ENCODE results near the gene NUP188. TPM values are rescaled to one million over a fixed set of nuclear protein-coding genes. Genes with fewer than 3 reads are reported as not detected.

Gene NUP188
- total and polyA plus RNA-seq, 2 of the 13 experiments (the other 11 are each of a cell fraction or from before 2014, with no cell fraction given): 28.0 to 38.5 TPM

DNA sequence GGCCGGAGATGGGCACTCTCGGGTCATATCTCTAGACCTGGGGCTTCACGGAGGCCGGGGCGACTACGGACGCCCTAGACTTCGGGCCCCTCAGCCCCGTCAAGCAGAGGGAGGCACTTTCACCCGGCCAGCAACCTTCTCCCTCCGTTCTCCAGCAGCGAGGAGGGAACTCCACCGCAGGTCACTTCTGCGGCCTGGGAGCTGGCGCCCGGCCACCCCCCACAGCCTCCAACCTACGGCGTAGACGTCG is 297 bp upstream of the NUP188 start (continued):
- TF ChIP-seq CSRNP1 (CRISPR knock-in tag; IDR thresholded peaks at IDR 0.05) (0 out of 2 replicates have a peak, but pooled peaks have one; percentile 20), HNRNPL (IDR thresholded peaks at IDR 0.05; ENCODE audit: low read depth, low read length) (peak; percentile 57; the same call in 1 of the 2 replicates), ZFX (CRISPR knock-in tag; IDR thresholded peaks at IDR 0.05; ENCODE audit: low read depth) (peak; percentile 83; the same call in 1 of the 2 replicates), BRD4 (CRISPR knock-in tag; IDR thresholded peaks at IDR 0.05) (peak; percentile 56; the same call in 1 of the 2 replicates), ZFP62 (CRISPR knock-in tag; IDR thresholded peaks at IDR 0.05) (no peak), ZNF580 (CRISPR knock-in tag; IDR thresholded peaks at IDR 0.05; ENCODE audit: borderline replicate concordance, low read depth) (no peak; the same call in 1 of the 2 replicates), TCF12 (IDR thresholded peaks at IDR 0.05) (no peak), TCF12 (CRISPR knock-in tag; IDR thresholded peaks at IDR 0.05) (peak; percentile 34; the same call in 1 of the 2 replicates), NRL (CRISPR knock-in tag; IDR thresholded peaks at IDR 0.05; ENCODE audit: borderline replicate concordance) (0 out of 2 replicates have a peak, but pooled peaks have one; percentile 50), ZNF235 (CRISPR knock-in tag; IDR thresholded peaks at IDR 0.05; ENCODE audit: borderline replicate concordance) (peak; percentile 87; the same call in 1 of the 2 replicates), EEA1 (CRISPR knock-in tag; IDR thresholded peaks at IDR 0.05; ENCODE audit: borderline replicate concordance) (0 out of 2 replicates have a peak, but pooled peaks have one; percentile 22)
- TF ChIP-seq, protein P1, sequence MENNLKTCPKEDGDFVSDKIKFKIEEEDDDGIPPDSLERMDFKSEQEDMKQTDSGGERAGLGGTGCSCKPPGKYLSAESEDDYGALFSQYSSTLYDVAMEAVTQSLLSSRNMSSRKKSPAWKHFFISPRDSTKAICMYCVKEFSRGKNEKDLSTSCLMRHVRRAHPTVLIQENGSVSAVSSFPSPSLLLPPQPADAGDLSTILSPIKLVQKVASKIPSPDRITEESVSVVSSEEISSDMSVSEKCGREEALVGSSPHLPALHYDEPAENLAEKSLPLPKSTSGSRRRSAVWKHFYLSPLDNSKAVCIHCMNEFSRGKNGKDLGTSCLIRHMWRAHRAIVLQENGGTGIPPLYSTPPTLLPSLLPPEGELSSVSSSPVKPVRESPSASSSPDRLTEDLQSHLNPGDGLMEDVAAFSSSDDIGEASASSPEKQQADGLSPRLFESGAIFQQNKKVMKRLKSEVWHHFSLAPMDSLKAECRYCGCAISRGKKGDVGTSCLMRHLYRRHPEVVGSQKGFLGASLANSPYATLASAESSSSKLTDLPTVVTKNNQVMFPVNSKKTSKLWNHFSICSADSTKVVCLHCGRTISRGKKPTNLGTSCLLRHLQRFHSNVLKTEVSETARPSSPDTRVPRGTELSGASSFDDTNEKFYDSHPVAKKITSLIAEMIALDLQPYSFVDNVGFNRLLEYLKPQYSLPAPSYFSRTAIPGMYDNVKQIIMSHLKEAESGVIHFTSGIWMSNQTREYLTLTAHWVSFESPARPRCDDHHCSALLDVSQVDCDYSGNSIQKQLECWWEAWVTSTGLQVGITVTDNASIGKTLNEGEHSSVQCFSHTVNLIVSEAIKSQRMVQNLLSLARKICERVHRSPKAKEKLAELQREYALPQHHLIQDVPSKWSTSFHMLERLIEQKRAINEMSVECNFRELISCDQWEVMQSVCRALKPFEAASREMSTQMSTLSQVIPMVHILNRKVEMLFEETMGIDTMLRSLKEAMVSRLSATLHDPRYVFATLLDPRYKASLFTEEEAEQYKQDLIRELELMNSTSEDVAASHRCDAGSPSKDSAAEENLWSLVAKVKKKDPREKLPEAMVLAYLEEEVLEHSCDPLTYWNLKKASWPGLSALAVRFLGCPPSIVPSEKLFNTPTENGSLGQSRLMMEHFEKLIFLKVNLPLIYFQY (CRISPR knock-in tag; IDR thresholded peaks at IDR 0.05; ENCODE audit: borderline replicate concordance): no peak
- TF ChIP-seq, protein P2, sequence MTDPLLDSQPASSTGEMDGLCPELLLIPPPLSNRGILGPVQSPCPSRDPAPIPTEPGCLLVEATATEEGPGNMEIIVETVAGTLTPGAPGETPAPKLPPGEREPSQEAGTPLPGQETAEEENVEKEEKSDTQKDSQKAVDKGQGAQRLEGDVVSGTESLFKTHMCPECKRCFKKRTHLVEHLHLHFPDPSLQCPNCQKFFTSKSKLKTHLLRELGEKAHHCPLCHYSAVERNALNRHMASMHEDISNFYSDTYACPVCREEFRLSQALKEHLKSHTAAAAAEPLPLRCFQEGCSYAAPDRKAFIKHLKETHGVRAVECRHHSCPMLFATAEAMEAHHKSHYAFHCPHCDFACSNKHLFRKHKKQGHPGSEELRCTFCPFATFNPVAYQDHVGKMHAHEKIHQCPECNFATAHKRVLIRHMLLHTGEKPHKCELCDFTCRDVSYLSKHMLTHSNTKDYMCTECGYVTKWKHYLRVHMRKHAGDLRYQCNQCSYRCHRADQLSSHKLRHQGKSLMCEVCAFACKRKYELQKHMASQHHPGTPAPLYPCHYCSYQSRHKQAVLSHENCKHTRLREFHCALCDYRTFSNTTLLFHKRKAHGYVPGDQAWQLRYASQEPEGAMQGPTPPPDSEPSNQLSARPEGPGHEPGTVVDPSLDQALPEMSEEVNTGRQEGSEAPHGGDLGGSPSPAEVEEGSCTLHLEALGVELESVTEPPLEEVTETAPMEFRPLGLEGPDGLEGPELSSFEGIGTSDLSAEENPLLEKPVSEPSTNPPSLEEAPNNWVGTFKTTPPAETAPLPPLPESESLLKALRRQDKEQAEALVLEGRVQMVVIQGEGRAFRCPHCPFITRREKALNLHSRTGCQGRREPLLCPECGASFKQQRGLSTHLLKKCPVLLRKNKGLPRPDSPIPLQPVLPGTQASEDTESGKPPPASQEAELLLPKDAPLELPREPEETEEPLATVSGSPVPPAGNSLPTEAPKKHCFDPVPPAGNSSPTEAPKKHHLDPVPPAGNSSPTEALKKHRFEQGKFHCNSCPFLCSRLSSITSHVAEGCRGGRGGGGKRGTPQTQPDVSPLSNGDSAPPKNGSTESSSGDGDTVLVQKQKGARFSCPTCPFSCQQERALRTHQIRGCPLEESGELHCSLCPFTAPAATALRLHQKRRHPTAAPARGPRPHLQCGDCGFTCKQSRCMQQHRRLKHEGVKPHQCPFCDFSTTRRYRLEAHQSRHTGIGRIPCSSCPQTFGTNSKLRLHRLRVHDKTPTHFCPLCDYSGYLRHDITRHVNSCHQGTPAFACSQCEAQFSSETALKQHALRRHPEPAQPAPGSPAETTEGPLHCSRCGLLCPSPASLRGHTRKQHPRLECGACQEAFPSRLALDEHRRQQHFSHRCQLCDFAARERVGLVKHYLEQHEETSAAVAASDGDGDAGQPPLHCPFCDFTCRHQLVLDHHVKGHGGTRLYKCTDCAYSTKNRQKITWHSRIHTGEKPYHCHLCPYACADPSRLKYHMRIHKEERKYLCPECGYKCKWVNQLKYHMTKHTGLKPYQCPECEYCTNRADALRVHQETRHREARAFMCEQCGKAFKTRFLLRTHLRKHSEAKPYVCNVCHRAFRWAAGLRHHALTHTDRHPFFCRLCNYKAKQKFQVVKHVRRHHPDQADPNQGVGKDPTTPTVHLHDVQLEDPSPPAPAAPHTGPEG (CRISPR knock-in tag; IDR thresholded peaks at IDR 0.05): 0 out of 2 replicates have a peak, but pooled peaks have one; percentile 9
- TF ChIP-seq, protein P3, sequence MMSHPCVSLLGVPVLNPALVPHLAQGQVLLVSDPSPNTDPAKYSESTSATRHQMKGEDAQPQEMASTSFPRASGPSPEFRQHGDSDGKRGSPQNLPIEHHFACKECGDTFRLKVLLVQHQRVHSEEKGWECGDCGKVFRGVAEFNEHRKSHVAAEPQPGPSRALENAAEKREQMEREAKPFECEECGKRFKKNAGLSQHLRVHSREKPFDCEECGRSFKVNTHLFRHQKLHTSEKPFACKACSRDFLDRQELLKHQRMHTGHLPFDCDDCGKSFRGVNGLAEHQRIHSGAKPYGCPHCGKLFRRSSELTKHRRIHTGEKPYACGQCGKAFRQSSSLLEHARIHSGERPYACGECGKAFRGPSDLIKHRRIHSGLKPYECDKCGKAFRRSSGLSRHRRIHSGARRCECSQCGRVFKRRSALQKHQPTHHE (CRISPR knock-in tag; IDR thresholded peaks at IDR 0.05; ENCODE audit: borderline replicate concordance): 0 out of 2 replicates have a peak, but pooled peaks have one; percentile 69
- TF ChIP-seq, protein P4, sequence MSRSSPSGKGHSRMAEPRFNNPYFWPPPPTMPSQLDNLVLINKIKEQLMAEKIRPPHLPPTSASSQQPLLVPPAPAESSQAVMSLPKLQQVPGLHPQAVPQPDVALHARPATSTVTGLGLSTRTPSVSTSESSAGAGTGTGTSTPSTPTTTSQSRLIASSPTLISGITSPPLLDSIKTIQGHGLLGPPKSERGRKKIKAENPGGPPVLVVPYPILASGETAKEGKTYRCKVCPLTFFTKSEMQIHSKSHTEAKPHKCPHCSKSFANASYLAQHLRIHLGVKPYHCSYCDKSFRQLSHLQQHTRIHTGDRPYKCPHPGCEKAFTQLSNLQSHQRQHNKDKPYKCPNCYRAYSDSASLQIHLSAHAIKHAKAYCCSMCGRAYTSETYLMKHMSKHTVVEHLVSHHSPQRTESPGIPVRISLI (CRISPR knock-in tag; IDR thresholded peaks at IDR 0.05; ENCODE audit: borderline replicate concordance): peak; percentile 49; the same call in 1 of the 2 replicates

Measured in HepG2 (cell line).